ENCODE data around the gene PSD2.

The PSD2 gene

DNA sequence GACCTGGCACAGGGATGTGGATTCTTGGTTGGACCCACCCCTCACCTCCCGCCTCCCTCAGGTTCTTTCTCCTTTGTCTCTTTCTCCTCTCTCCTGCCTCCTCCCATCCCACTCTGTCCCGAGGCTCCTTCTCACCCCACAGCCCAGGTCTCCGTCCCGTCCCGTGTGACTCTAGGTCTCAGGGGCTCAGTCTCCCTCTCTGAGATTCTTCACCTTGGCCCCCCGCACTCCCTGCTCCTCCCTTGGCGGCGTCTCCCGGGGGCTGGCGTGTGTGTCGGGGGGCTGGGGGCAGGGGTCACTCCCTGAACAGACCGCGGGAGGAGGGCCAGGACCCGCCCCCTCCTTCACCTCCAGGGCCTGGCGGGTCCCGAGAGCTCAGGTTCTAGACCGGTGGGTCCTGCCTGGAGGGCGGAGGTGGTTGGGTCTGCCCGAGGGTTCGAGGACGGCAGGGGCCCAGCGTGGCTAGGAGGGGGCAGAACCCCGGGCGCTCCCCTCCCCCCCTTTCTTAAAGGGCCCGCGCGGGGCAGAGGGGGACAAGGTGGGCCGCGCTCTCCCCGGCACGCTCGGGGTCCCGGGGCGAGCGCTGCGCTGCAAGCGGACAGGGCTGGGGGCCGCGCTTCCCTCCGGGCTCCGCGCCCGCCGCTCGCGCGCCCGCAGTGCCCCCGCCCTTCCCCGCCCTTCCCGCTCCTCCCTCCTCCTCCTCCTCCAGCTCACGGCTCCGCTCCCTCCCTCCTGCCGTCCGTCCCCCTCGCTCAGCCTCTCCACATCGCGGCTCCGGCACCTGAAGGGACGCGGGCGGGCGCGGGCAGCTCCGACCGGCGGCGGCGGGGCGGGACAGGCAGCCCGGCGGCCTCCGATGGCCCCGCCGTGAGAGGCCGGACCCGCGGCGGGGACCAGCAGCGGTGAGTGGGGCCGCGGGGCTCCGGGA lies at the start of gene PSD2:
PSD2 (plus strand) TSS at position 735 of the 928 bp plus-strand sequence. CDS start 13,633 bp downstream, outside the sequence.
- no peak for DNase-seq (ENCODE audit: low spot score)

DNA sequence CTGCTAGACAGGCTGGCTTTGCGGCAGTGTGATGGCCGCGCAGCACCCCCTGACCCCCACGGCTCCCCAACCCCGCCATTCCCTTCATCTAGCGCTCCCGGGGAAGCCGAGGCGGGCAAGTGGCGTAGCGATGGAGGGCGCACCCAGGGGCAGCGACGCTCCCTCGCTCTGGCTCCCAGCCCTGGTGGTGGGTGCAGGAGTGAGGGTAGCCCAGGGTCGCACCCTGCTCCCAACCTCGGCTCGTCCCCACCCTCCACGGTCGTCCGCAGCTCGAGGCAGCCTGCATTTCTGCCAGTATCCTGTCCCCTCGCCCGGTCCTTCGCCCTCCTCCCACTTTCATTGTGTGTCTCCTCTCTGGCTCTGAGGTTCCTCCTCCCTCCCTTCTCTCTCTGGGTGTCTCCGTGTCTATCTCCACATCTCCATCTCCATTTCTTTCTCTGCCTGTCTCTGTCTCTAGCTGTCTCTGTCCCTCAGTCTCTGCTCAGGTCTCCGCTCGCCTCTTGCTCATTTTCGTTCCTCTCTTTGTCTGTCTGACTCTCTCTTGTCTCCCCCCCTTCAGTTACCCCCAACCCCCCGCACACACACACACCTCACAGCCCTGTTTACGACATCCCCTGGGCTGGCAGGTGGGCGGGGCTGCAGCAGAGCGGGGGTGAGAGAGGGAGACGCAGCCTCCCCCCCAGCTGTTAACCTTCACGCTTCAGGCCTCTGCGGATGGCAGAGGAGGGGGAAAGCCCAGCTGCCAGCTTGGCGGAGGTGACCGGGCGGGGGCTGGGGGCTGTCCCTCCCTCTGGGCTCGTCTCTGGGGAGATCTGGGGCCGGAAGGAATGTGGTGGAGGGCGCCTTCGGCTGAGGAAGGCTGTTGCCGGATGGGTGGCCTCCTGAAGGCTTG lies 48.7 kb upstream of the PSD2 start:
- no peak for DNase-seq (ENCODE audit: low spot score)

GRCh38 chr5:139747583-139748504 lies 47.8 kb upstream of the PSD2 start:
- DNase-seq (ENCODE audit: low spot score) = no peak

- no peak for DNase-seq (ENCODE audit: low spot score)
Measured at GRCh38 chr5:139748505-139748826, 47.1 kb upstream of the PSD2 start.

DNA sequence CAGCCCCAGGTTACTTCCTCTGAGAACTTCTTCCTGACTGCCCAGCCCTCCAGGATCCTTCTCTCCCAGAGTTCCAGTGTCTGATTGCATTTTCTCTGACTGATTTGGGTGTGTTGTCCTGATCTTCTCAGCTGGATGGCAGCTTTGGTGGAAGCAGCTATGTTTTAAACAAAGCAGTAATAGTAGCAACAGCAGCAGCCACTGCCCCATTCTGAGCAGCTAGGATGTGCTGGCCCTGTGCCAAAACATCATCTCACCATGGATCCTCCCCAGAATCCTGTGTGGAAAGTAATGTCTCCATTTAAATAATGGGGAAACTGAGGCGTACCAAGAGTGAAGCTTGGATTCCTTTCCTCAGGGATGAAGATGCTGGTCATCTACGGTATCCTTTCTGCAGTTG lies 46.4 kb upstream of the PSD2 start:
- DNase-seq (ENCODE audit: low spot score) = no peak

- no peak for DNase-seq (ENCODE audit: low spot score)
Measured at GRCh38 chr5:139751236-139751635, 44.4 kb upstream of the PSD2 start.

- no peak for DNase-seq (ENCODE audit: low spot score)
Measured at GRCh38 chr5:139752506-139753473, 42.8 kb upstream of the PSD2 start.

GRCh38 chr5:139755892-139756671 lies 39.5 kb upstream of the PSD2 start:
- DNase-seq (ENCODE audit: low spot score) = no peak

DNA sequence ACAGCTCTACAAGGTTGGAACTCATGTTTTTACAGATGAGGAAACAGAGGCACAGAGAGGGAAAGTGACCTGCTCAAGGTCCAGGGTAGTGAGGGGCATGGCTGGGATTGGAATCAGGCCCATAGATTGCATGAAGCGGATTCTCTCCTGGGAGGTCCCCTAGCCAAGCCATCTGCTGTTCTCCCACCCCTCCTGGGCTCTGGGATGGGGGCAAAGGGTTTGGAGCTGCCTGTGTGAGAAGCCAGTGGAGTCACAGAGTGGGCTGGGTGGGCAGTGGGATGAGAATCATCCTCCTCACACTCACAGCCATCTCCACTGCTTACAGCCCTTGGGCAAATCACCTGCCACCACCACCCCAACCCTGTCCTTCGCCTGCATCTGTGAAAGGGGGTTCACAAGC lies 38.6 kb upstream of the PSD2 start:
- no peak for DNase-seq (ENCODE audit: low spot score)

DNA sequence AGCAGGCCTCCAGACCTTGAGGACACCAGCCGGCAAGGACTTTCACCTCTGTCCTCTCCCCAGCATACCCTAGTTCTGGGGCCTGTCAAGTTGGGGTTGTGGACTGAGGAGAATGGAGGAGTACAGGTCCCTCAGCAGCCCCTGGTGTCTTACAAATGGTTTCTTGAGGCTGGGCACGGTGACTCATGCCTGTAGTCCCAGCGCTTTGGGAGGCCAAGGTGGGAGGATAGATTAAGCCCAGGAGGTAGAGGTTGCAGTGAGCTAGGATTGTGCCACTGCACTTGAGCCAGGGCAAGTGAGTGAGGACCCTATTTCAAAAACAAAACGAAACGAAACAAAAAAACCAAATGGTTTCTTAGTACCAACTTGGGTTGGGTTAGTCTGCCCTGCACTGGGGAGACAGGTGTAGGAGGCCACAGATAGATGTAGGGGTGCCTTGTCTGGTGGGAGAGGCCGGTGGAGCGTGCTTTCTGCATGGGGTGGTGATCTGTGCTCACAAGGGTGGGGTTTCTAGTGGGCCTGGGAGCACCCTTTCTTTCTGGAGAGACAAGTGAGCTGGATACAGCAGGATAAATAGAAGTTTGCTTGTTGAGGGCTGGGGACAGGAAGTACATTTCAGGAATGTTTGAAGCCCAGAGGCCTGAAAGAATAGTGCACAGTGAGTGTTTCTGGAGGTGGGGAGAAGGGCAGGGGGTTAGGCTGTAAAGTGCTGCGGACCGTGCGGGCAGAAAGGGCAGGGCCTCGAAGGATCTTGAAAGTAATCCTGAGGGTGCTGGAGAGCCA lies 37.7 kb upstream of the PSD2 start:
- DNase-seq (ENCODE audit: low spot score) = no peak

- DNase-seq (ENCODE audit: low spot score) = no peak
Measured at GRCh38 chr5:139758510-139759075, 37.0 kb upstream of the PSD2 start.

- no peak for DNase-seq (ENCODE audit: low spot score)
Measured at GRCh38 chr5:139759219-139759721, 36.3 kb upstream of the PSD2 start.

GRCh38 chr5:139760066-139761056 lies 35.2 kb upstream of the PSD2 start:
- no peak for DNase-seq (ENCODE audit: low spot score)

DNA sequence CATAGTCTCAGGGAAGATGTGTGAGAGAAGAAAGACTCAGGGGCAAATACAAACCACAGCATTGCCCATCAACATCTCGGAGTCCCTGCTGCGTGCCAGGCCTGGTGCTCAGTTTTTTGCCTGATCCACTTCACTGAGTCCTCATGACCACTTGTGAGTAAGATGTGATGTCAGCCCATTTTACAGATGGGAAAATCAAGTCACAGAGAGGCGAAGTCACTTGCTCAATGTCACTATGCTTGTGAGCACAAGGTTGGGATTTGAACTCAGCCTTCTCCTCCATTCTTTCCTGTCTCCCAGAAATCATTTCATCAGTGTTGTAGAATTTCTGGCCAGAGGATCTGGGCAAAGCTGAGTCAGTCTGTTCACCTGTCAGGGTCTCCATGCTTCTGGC lies 34.6 kb upstream of the PSD2 start:
- DNase-seq (ENCODE audit: low spot score) = no peak

DNA sequence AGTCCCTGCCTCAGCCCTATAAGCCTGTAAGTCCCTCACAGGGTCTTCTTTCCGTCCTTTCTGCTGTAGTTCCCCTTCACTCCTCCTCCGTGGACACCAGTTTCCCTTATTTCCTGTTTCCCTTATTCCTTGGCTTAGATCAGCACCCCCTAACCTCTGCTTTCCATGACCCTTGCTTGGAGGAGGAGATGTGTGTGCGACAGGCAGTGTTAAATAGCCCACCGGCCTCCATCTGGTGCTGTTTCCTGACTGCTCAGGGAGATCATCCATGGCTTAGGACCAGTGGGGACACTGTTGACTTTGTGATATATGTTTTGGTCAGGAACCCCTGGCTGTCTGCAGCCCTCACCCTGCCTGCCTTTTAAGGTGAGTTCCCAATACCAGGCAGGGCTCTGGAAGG lies 34.1 kb upstream of the PSD2 start:
- DNase-seq (ENCODE audit: low spot score) = no peak

GRCh38 chr5:139762615-139763170 lies 32.9 kb upstream of the PSD2 start:
- no peak for DNase-seq (ENCODE audit: low spot score)
